Measurements from ENCODE around the gene ADGRG6. TPM values are rescaled to one million over a fixed set of nuclear protein-coding genes. Genes with fewer than 3 reads are reported as not detected.

The ADGRG6 gene
- total RNA-seq, 1 experiment from 2014 or later, result 2.5 TPM

DNA sequence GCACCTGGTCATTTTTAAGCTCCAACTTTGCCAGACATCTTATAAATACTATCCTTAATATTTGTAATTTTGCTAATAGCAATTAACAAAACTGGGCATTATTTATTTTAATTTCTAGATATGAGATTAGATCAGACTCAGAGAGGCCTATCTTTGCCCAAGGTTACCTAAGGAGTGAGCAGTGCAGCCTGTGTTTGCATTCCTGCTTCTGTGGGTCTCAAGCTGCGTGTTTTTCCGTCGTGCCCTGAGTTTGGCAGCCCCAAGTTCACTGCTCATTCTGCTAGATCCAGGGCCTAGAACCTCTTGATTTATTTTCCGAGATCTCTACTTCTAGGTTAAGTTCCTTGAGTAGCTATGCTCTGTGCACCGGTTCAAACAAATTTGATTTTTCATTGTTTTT lies 11.0 kb upstream of the ADGRG6 start:
- peaks cover 0 to 3% of the 10 kb centered on the region in 2 experiments; a peak in 1 of 4 replicates for H3K4me1 Mint-ChIP-seq
- no peak overlapping the region for H3K27ac ChIP-seq (ENCODE audit: insufficient read length, low read depth, low read length)

More for the DNA sequence above, 11.0 kb upstream of the ADGRG6 start:
- Mint-ChIP-seq H3K27ac (no peak overlapping the region; a peak in 1 of 7 replicates), H3K9me3 (no peaks in the 10 kb centered on the region), H3K36me3 (ENCODE audit: insufficient read depth in 1 of 3, low read depth in 3 of 3) (no peaks in the 10 kb centered on the region; a peak in 1 of 7 replicates), H3K27me3 (ENCODE audit: low read depth) (no peaks in the 10 kb centered on the region), H3K4me3 (no peak overlapping the region)
- H3K9ac ChIP-seq (ENCODE audit: extremely low read depth, insufficient read length, low read length), result no peak overlapping the region
- H4K8ac ChIP-seq (replicated peaks; ENCODE audit: insufficient read length, low read depth, low read length), result no peak overlapping the region
- no peak overlapping the region for H3K14ac ChIP-seq (ENCODE audit: insufficient read depth, low read length)
- no peaks in the 10 kb centered on the region for H3K23me2 ChIP-seq (ENCODE audit: insufficient read length, low read depth, low read length, poor library complexity, severe bottlenecking)
- no peak overlapping the region for H2BK120ac ChIP-seq (ENCODE audit: low read depth, low read length, poor library complexity, severe bottlenecking)
- H4K5ac ChIP-seq (ENCODE audit: insufficient read length, low read depth, low read length), result no peak overlapping the region
- no peak for DNase-seq
- H3K18ac ChIP-seq (ENCODE audit: insufficient read length, low read depth, low read length), result no peak overlapping the region
- no peak overlapping the region for H2AK5ac ChIP-seq (ENCODE audit: insufficient read length, low read length)
- H2BK12ac ChIP-seq (ENCODE audit: insufficient read length, low read depth, low read length), result no peak overlapping the region
- no peaks in the 10 kb centered on the region for H3K4me1 ChIP-seq (ENCODE audit: insufficient read depth, low read length)
- no peak overlapping the region for H4K91ac ChIP-seq (ENCODE audit: insufficient read length, low read depth, low read length)
- H3T11ph ChIP-seq (ENCODE audit: low read length), result no peak overlapping the region
- H4K20me1 ChIP-seq (ENCODE audit: control insufficient read depth, insufficient read depth, insufficient read length), result no peaks in the 10 kb centered on the region
- H3K9me3 ChIP-seq (ENCODE audit: control insufficient read depth, low read depth, low read length), result no peaks in the 10 kb centered on the region
- WGBS (ENCODE audit: extremely low coverage, insufficient read length, low lambda C conversion rate), result no CpG with 5 or more reads among the region's 5 CpGs
- no peaks in the 10 kb centered on the region for H3K79me2 ChIP-seq (ENCODE audit: insufficient read depth, low read length)
- no peak overlapping the region for H3K4me2 ChIP-seq (ENCODE audit: insufficient read depth, insufficient read length, low read length)
- no peak overlapping the region for H3K4ac ChIP-seq (ENCODE audit: low read depth, low read length)
- H3K23ac ChIP-seq (ENCODE audit: insufficient read length, low read depth, low read length), result no peak overlapping the region
- TF ChIP-seq, protein P1, sequence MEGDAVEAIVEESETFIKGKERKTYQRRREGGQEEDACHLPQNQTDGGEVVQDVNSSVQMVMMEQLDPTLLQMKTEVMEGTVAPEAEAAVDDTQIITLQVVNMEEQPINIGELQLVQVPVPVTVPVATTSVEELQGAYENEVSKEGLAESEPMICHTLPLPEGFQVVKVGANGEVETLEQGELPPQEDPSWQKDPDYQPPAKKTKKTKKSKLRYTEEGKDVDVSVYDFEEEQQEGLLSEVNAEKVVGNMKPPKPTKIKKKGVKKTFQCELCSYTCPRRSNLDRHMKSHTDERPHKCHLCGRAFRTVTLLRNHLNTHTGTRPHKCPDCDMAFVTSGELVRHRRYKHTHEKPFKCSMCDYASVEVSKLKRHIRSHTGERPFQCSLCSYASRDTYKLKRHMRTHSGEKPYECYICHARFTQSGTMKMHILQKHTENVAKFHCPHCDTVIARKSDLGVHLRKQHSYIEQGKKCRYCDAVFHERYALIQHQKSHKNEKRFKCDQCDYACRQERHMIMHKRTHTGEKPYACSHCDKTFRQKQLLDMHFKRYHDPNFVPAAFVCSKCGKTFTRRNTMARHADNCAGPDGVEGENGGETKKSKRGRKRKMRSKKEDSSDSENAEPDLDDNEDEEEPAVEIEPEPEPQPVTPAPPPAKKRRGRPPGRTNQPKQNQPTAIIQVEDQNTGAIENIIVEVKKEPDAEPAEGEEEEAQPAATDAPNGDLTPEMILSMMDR (conservative IDR thresholded peaks at IDR 0.05), result no peak
- H3K27me3 ChIP-seq (ENCODE audit: insufficient read depth, low read length), result no peaks in the 10 kb centered on the region
- H2BK15ac ChIP-seq (ENCODE audit: low read depth, low read length), result no peak overlapping the region
- H3K56ac ChIP-seq (ENCODE audit: insufficient read length, low read depth, low read length), result no peak overlapping the region
- H2BK20ac ChIP-seq (ENCODE audit: low read depth, low read length, poor library complexity, severe bottlenecking), result no peak overlapping the region
- no peak overlapping the region for H2BK5ac ChIP-seq (ENCODE audit: insufficient read length, low read length)
- no peaks in the 10 kb centered on the region for H3K79me1 ChIP-seq (ENCODE audit: insufficient read depth, low read depth, low read length, poor library complexity, severe bottlenecking)
- H2AFZ ChIP-seq (ENCODE audit: low read length), result no peak overlapping the region
